AG09319 (cell line): ENCODE data around the gene BIK.
A peak's percentile ranks its signal among the peaks of the same experiment; 100 is the strongest.

Source experiments
- DNase-seq: peaks from one replicate; pipeline ENCODE4 v3.0.0-alpha.2; 2010; ENCODE audit warnings: low read depth; ENCODE audit errors: extremely low read depth
- CTCF ChIP-seq: IDR thresholded peaks from 2 replicates; pipeline ENCODE4 v1.5.1; 2011; ENCODE audit warnings: low read depth, mild to moderate bottlenecking, inconsistent platforms, low read length, moderate library complexity

BIK gene

GRCh38 chr22:43110444-43110926 is at the start of gene BIK:
TSS of gene BIK (plus strand) at chr22:43110750. CDS start at chr22:43124023, 13,273 bp downstream.
- no peak for DNase-seq
- peak; percentile 35 for TF ChIP-seq CTCF

GRCh38 chr22:43066134-43066533 is 44.4 kb upstream of the BIK start:
- no peak for DNase-seq
- TF ChIP-seq CTCF: no peak

DNA sequence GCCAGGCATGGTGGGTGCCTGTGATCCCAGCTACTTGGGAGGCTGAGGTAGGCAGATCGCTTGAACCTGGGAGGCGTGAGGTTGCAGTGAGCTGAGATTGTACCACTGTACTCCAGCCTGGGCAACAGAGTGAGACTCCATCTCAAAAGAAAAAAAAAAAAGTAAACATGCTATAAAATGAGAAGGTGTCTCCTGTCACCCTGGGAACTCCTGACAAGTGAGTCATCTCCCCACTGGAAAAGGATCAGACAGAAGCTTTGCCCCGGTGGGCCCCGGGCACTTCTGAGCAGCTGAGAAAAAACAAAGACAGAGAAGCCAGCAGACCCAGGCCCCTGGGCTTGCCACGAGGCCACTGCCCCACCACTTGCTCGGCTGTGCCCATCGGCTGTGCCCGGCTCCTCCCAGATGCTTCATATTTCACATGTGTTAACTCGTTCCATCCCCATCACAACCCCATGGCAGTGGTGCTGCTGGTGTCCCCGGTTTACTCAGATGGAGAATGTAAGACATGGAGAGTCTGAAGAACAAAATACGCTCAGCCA is 43.6 kb upstream of the BIK start:
- DNase-seq: no peak
- TF ChIP-seq CTCF: no peak

DNA sequence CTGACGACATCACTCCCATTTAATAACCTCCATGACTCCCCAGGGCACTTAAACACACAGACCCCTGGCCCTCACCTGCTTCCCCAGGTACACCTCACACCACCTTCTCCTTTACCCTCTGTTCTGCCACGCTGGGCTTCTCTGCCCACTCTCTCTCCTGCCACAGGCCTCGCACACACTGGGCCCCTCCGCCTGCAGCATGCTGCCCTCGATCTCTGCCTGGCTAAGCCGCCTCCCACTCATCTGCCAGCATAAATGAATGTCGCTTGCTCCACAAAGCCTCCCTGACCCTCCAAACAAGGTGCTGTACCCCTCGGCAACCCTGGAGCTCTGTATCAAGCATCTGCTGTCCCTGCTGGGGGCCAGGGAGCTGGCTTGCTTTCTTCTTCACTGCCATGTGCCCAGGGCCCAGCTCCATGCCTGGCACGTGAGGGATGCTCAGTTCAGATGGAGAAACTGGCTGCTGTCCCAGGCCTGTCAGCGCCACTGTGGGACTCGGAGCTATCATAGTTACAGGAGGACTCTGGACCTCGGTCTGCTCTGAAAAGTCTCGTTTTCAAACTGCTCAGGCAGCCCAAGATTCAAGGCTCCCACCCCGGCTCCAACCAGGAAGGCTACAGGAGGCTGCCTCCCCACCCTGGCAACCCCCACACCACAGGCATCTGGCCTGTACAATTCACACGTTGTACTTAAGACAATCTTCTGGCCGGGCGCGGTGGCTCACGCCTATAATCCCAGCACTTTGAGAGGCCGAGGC is 33.3 kb upstream of the BIK start:
- no peak for DNase-seq
- no peak for TF ChIP-seq CTCF

GRCh38 chr22:43078522-43078921 is 32.0 kb upstream of the BIK start:
- no peak for DNase-seq
- no peak for TF ChIP-seq CTCF

DNA sequence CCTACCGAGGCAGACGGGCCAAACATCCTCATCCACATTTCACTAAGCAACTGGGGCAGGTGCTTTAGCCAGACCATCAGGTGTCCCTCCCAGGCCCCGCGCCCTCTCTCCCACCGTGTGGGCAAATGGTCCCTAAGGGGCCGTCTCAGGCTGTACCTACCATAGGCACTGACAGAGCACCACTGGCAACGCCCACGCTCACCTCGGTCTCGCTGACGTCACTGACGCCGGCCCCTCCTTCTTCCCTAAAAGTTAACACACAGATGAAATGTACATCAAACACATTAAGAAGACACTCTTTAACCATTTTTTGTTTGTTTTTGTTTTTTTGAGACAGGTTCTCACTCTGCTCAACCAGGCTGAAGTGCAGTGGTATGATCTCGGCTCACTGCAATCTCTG is 30.8 kb upstream of the BIK start:
- no peak for DNase-seq
- no peak for TF ChIP-seq CTCF

GRCh38 chr22:43080616-43081015 is 29.9 kb upstream of the BIK start:
- no peak for TF ChIP-seq CTCF
- DNase-seq: no peak
